ENCODE results near the gene CATSPER3. TPM values are rescaled to one million over a fixed set of nuclear protein-coding genes. Genes with fewer than 3 reads are reported as not detected.

CATSPER3 gene
- total RNA-seq, 2 experiments from 2014 or later, result 0.45 to 0.53 TPM

DNA sequence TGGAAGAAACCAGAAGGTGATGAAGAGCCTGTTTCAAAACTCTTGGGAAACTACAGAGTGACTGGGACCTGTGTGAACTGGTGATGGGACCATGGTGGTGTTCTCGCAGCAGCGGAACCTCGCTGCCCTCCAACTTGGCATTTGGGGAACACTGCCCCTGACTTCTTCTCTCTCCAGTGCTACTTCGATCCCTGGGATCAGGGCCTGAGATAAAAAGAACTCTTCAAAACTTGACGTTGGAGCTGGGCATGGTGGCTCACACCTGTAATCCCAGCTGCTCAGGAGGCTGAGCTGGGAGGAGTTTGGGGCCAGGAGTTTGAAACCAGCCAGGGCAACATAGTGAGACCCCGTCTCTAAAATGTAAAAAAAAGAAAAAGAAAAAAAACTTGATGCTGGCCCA lies 48.2 kb downstream of the CATSPER3 start:
- DNase-seq, result no peak
- Mint-ChIP-seq H3K27me3 (no peaks in the 10 kb centered on the region), H3K4me3 (no peak overlapping the region), H3K27ac (no peak overlapping the region), H3K36me3 (no peaks in the 10 kb centered on the region), H3K9me3 (no peaks in the 10 kb centered on the region), H3K4me1 (ENCODE audit: low read depth) (no peaks in the 10 kb centered on the region)
- ChIA-PET CTCF (interaction anchor here (0.7 kb wide), 1 partner anchor 106 kb away, joined by 3 read pairs; no protein-coding TSS in a partner anchor), POLR2A (no interaction called here)
- intact Hi-C loops (cut with micrococcal nuclease), result no loop called here

DNA sequence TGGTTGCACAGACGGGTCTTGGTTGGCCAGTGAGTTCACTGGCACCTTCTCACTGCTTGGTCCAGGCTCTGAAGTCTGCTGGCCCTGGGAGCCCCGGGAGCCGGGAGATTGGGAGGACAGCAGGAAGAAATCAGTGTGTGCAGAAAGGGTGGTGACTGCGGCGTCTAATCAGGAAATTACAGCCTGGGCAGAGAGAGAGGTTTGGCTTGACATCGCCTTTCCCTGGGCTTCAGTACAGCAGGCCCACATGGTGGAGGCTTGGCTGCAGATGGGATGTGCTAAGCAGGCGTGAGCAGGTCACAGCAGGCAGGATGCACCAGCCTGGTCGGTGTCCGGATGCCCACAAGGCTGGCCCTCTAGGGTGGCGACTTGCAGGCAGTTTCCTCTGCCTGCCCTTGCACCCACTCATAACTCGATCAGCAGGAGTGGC lies 49.2 kb downstream of the CATSPER3 start:
- no peak for DNase-seq
- Mint-ChIP-seq H3K27me3 (no peaks in the 10 kb centered on the region), H3K27ac (no peak overlapping the region), H3K36me3 (no peaks in the 10 kb centered on the region), H3K4me1 (ENCODE audit: low read depth) (no peaks in the 10 kb centered on the region), H3K4me3 (no peak overlapping the region), H3K9me3 (no peaks in the 10 kb centered on the region)
- CTCF ChIA-PET, result no interaction called here
- intact Hi-C loops (cut with micrococcal nuclease), result no loop called here
- POLR2A ChIA-PET, result no interaction called here

DNA sequence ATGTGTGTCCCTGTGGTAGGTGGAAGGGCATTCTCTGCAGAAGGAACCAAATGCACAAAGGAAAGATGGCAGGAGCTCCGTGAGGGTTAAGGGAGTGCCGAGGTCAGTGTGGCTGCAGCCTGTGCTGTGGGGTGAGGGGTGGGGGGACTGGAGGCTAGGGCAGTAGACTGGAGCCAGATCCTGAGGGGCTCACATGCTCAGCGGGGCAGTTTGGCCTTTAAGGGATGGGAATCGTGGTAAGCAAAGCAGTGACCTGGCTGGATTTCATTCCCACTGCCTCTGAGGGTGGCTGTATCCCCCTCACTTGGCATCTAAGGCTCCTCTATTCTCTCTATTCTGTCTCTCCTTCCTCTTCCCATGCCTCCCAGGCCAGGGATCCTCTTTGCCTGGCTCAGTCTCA lies 50.8 kb downstream of the CATSPER3 start:
- intact Hi-C loops (cut with micrococcal nuclease), result no loop called here

DNA sequence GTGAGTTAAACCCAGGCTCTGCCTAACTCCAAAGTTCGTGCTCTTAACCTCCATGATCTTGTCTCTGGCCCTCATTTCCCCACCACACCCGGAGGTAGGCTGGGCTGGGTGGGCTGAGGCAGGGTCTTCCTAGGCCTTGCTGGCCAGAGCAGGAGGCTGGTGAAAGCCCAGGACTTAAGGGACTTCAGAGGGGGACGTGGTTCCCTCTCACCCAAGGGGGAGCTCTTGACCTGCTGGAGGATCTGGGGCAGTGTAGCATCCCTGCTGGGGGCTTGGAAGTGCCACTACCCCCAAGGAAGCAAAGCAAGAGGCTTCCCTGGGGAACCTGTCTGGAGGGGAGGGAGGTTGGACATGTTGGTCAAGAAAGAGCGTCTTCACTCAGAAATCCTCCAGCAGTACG lies 51.6 kb downstream of the CATSPER3 start:
- Mint-ChIP-seq H3K4me3 (no peak overlapping the region), H3K4me1 (ENCODE audit: low read depth) (no peaks in the 10 kb centered on the region), H3K36me3 (no peaks in the 10 kb centered on the region), H3K9me3 (no peaks in the 10 kb centered on the region), H3K27ac (no peak overlapping the region), H3K27me3 (no peaks in the 10 kb centered on the region)
- CTCF ChIA-PET, result no interaction called here
- no peak for DNase-seq
- POLR2A ChIA-PET, result no interaction called here
- intact Hi-C loops (cut with micrococcal nuclease), result no loop called here

More for the DNA sequence above, 50.8 kb downstream of the CATSPER3 start:
- Mint-ChIP-seq H3K9me3 (no peaks in the 10 kb centered on the region), H3K4me1 (ENCODE audit: low read depth) (no peaks in the 10 kb centered on the region), H3K4me3 (no peak overlapping the region), H3K27me3 (no peaks in the 10 kb centered on the region), H3K36me3 (no peaks in the 10 kb centered on the region), H3K27ac (no peak overlapping the region)
- DNase-seq, result no peak
- POLR2A ChIA-PET, result interaction anchor here (0.6 kb wide), 1 partner anchor 55 kb away, joined by 3 read pairs; no protein-coding TSS in a partner anchor
- CTCF ChIA-PET, result no interaction called here

DNA sequence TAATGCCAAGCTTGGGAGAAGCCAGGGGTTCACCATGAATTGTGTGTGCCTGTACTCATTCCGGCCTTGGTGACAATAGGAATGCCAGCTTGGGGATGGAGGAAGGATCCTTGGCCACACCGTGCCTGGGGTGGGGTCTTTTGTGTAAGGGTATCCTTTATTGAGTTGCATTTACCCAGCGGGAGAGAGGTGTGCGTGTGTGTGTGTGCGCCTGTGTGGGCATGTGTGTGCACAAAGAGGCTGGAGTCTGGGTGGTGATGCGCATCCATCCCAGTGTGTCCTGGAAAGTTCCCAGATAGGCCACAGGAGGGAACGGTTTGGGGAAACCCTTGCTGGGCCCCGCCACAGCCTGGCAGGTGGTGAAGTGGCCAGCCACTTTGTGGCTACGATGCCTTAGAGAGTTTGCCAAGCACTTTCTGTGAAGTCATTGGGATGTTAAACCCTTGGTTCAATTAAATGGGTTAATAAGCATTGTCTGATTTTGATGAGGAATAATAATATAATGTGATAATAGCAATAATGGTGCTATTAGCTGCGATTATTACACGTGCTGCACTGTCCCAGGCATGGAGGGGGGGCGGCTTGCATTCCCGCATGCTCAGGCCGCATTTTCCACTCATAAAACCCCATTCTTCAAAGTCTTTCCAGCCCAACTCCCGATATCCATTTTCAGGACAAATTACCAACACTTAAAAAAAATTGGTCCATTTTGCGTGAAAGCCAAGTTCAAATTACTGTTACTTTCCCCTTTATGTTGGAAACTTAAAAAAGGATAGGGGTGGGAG lies 52.6 kb downstream of the CATSPER3 start:
- Mint-ChIP-seq H3K27me3 (no peaks in the 10 kb centered on the region), H3K4me3 (no peak overlapping the region), H3K27ac (no peak overlapping the region), H3K36me3 (no peaks in the 10 kb centered on the region), H3K4me1 (ENCODE audit: low read depth) (no peaks in the 10 kb centered on the region), H3K9me3 (no peaks in the 10 kb centered on the region)
- ChIA-PET CTCF (no interaction called here), POLR2A (no interaction called here)
- intact Hi-C loops (cut with micrococcal nuclease), result no loop called here
- DNase-seq, result no peak

DNA sequence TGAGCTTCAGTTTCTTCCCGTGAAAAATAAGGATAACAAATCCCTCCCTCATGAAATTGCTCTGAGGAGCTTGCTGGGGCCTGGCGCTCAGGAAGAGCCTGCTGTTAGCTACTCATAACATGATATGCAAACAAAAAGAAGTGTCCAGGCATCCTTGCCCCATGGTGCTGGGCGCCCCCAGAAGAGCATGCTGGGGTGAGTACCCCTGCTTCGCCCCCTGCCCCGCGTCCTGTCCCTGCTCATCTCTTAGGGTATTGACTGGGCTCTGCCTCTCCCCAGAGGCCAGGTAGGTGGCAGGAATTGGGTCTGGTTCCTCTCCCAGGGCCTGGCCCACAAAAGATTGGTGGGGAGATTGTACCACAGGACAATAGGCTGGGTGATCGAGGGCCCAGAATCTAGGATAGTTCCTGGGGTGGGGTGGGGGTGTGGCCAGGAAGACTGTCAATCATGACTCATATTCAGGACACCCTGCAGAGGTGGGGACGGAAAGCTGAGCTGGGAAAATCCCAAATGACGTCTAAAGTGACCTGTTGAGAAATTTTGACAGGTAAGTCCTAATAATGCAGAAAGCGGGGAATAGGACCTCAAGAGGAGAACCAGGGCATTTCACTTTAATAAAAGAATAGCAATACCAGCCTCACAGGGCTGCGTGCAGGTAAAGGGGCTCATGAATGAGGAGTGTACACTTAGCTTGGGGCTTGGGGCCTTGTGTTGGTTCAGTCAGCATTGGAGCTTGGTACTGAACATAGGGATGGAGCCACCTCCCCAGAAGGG lies 57.4 kb downstream of the CATSPER3 start:
- Mint-ChIP-seq H3K36me3 (no peaks in the 10 kb centered on the region), H3K27me3 (peaks cover 25% of the 10 kb centered on the region), H3K9me3 (no peaks in the 10 kb centered on the region), H3K27ac (no peak overlapping the region), H3K4me3 (no peak overlapping the region), H3K4me1 (ENCODE audit: low read depth) (peaks cover 8% of the 10 kb centered on the region)
- POLR2A ChIA-PET, result no interaction called here
- no peak for DNase-seq
- CTCF ChIA-PET, result no interaction called here
- intact Hi-C loops (cut with micrococcal nuclease), result no loop called here

DNA sequence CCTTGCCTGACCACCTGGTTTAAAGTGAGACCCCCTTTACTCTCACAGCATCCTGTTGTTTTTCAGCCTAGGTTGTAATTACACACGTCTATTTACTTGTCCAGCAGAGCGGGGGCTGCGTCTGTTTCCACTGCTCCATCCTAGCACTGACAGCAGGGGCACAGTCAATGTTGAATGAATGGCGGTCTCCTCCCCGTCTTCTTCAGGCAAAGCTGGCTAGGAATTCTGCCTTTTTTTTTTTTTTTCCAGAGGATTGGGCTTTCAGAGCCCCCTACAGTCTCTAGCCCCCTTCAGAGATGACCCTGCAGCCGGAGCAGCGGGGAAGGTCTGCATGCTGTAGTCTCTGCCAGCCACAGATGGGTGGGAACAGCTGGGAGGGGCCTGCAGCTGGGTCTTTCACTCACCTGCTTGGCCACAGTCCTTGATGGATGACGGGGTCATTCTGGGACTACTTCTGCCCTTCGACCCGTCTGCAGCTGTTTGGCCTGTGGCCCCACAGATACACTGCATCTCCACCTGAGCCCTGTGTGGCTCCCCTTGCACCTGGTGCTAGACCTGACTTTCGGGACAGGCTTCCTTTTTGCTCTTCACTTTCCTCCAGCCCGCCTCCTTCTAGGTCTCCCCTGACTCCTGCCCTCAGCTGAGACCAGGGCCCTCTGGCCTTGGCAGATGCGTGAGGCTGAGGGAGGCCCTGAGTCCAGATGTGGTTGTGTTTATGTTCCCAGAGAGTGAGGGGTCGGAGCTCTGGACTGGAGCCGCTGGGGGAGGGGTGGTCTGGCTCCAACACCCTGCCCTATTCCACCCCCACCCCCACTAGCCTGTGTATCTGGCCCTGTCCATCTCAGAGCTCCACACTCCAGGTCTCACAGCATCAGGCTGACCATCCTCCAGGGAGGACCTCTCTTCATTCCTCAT lies 58.3 kb downstream of the CATSPER3 start:
- Mint-ChIP-seq H3K36me3 (no peaks in the 10 kb centered on the region), H3K27ac (no peak overlapping the region), H3K9me3 (no peaks in the 10 kb centered on the region), H3K27me3 (peaks cover 34% of the 10 kb centered on the region), H3K4me1 (ENCODE audit: low read depth) (peaks cover 15% of the 10 kb centered on the region), H3K4me3 (no peak overlapping the region)
- intact Hi-C loops (cut with micrococcal nuclease), result no loop called here
- CTCF ChIA-PET, result interaction anchor here (1.1 kb wide), 1 partner anchor 13 kb away, joined by 3 read pairs; no protein-coding TSS in a partner anchor
- DNase-seq, result no peak
- POLR2A ChIA-PET, result no interaction called here

DNA sequence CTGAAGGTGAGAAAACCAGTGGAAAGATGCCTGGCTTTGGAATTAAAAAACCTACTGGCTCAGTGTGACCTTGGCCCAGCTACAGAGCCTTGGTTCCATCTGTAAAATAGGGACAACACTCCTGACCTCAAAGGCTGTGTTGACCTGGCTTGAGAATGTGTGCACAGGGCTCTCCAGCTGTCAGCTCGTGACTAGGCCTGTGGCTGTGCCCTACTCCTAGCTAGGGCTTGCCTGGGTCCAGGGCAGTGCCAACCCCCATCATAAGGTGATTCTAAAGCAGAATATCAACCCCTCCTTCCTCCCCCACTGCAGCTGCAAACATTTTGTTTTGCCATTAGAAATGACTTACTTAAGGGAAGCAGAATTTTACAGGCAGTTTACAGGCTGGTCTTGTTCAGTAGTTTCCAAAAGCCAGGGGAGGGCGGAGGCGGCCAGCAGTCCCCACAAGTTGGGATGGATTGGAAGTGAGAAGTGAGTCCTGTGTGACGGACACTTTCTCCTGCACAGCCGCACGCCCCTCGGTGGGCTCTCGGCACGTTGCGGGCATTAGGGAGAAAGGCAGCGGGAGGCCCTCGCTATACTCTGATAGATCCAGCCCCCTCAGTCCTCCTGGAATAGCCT lies 59.0 kb downstream of the CATSPER3 start:
- Mint-ChIP-seq H3K27me3 (peaks cover 40% of the 10 kb centered on the region), H3K36me3 (no peaks in the 10 kb centered on the region), H3K4me3 (no peak overlapping the region), H3K4me1 (ENCODE audit: low read depth) (peaks cover 19% of the 10 kb centered on the region), H3K27ac (no peak overlapping the region), H3K9me3 (no peaks in the 10 kb centered on the region)
- CTCF ChIA-PET, result interaction anchor here (1.1 kb wide), 1 partner anchor 12 kb away, joined by 3 read pairs; no protein-coding TSS in a partner anchor
- intact Hi-C loops (cut with micrococcal nuclease), result no loop called here
- no peak for DNase-seq
- POLR2A ChIA-PET, result no interaction called here

DNA sequence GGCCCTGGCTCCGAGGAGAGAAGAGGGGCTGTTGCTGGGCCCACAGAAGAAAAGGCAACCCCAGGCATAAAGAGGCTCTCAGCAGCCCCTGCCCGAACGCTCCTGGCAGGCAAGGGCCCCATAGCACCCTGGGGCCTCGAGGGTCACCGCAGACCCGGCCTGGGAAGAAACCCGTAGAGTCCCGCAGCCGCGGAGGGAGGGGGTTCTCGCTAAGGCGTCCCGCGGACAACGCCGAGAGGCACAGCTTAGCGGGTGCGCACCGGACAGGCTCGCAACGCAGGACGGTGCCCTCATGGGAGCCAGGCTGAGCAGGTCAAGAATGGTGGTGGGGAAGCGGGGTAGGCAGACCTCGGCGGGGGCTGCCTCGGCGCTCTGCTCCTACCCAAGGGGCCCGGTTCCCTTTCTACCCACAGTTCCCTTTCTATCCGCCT lies 59.6 kb downstream of the CATSPER3 start:
- POLR2A ChIA-PET, result no interaction called here
- peaks cover 44% of the 10 kb centered on the region for H3K27me3 Mint-ChIP-seq
- no peak overlapping the region for H3K4me3 Mint-ChIP-seq
- no peak overlapping the region for H3K27ac Mint-ChIP-seq
- no peak for DNase-seq
- CTCF ChIA-PET, result no interaction called here
- intact Hi-C loops (cut with micrococcal nuclease), result no loop called here
- H3K4me1 Mint-ChIP-seq (ENCODE audit: low read depth), result peaks cover 22% of the 10 kb centered on the region
- H3K9me3 Mint-ChIP-seq, result no peaks in the 10 kb centered on the region
- H3K36me3 Mint-ChIP-seq, result no peaks in the 10 kb centered on the region

DNA sequence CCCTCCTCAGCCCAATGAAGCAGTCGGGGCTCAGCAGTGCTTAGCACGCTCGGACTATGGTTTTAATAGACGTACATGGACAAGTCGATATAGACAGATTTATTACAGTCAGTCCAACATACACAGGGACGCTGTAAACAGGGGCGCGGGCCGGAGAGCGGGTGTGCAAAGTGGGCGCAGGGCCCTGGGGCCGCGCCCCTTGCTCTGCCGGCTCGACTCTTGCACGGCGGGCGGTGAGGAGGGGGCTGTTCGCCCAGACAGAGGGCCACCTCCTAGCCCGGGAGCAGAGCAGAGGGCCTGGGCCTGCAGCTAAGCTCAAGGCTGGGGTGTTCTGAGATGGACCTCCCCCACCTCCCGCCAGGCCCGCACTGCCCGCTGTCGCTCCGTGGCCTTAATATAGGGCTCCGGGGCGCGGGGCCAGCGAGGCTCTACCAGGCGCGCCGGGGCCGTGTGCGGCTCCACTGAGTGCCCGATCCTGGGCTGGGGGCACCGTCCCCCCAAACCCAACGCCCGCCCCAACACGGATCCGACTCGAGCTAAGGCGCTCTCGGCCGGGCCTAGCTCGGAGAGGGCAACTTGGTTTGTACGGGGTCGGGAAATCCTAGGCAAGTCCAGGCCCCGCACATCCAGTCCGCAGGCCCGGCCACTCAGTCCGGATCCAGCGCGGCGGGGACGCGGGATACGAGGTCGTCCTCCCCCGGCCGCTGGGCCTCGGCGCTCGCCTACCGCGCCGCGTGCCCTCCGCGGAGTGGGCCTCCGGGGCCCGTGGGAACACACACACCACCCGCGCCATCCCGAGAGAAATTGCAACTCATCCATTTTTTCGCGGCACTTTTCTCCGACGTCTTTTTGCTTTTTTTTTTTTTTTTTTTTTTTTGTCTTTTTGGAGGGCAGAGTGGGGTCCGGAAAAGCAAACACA lies 60.2 kb downstream of the CATSPER3 start:
- H3K4me1 Mint-ChIP-seq (ENCODE audit: low read depth), result peaks cover 24% of the 10 kb centered on the region
- H3K4me3 Mint-ChIP-seq, result no peak overlapping the region
- intact Hi-C loops (cut with micrococcal nuclease), result no loop called here
- no peaks in the 10 kb centered on the region for H3K9me3 Mint-ChIP-seq
- H3K27me3 Mint-ChIP-seq, result peaks cover 47% of the 10 kb centered on the region
- ChIA-PET POLR2A (no interaction called here), CTCF (no interaction called here)
- no peaks in the 10 kb centered on the region for H3K36me3 Mint-ChIP-seq
- DNase-seq, result no peak
- no peak overlapping the region for H3K27ac Mint-ChIP-seq

All from activated CD4-positive, alpha-beta memory T cell treated with anti-CD3 and anti-CD28 coated beads for 36 hours (primary cell).